GM10847 (cell line): Measurements from ENCODE around the gene E2F6.

Source experiments
- POLR2A ChIP-seq: IDR thresholded peaks from 2 replicates; pipeline ENCODE4 v1.6.1; 2011; ENCODE audit not compliant: insufficient read length; ENCODE audit errors: extremely low read depth

Gene E2F6

GRCh38 chr2:11465485-11466306, at the start of gene E2F6:
TSS of gene E2F6 (minus strand) at chr2:11466161. CDS start at chr2:11465879, 282 bp downstream.
- peak; percentile 34 for TF ChIP-seq POLR2A

GRCh38 chr2:11515490-11515981, 49.6 kb upstream of the E2F6 start:
- no peak for TF ChIP-seq POLR2A

GRCh38 chr2:11514904-11515303, 48.9 kb upstream of the E2F6 start:
- no peak for TF ChIP-seq POLR2A

DNA sequence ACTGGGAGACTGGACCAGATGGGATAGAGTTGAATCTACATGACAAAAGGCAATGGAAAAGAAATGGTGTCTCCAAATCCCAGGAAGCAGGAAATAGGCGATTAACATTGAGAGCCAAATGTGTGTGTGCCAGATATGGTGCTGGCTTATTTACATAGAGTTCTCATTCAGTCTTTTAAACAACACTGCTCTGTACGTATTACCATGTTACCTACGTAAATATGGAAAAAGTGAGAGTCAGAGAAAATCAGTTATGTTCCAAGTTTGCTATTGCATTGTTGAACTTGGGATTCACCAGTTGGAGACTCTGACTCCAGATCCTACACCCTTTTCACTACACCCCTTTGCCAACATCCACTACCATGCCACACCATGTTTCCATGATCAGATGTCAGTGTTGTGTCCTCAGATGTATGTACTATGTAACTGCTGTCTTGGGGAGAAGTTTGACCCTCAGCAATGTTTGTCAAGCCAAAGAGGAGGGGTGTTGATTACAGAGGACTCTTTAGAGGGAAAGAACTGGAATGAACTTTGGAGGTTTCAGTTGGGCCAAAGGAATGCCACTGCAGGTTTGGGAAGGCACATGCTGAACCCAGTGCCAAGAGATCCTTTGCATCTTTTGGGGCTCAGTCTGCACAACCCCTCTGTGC, 48.2 kb upstream of the E2F6 start:
- TF ChIP-seq POLR2A, result no peak

GRCh38 chr2:11513319-11513718, 47.4 kb upstream of the E2F6 start:
- TF ChIP-seq POLR2A, result no peak

DNA sequence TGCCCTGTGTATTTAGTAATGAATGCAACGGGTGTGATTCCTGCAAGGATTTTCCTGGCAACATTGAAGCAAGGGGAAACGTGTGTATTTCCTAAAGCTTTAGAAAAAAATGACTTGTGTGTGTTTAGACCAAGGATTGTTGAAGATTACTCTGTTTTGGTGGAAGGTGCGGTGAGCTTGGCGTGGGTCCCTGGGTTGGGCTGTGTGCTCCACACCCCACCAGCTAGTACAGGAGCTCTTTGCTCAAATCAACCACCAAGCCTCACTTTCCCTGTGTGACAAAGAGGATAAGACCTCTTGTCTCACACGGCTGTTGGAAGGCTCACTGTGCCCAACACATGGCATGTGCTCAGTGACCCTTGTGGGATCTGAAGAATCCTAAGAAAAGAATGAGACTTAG, 46.5 kb upstream of the E2F6 start:
- TF ChIP-seq POLR2A, result no peak

- no peak for TF ChIP-seq POLR2A
These were observed 43.8 kb upstream of the E2F6 start for GRCh38 chr2:11509657-11510360.

DNA sequence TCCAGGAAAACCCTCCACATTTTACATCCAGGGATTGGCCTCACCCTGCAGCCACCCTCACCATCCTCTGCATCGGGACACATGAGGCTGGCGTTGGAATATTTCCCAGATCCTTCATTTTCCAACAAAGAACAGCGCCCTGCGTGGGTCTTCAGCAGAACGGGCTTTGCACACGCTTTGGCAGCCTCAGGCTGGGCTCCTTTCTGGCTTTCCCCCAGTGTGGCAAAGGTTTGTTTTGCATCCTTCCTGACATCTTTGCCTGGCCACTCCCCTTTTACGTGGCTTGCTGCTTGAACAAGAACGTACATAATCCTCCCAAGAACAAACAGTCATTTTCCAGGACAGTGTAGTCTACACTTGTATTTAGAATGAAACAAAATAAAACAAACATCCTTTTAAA, 42.3 kb upstream of the E2F6 start:
- TF ChIP-seq POLR2A, result no peak

GRCh38 chr2:11507517-11507916, 41.6 kb upstream of the E2F6 start:
- no peak for TF ChIP-seq POLR2A

DNA sequence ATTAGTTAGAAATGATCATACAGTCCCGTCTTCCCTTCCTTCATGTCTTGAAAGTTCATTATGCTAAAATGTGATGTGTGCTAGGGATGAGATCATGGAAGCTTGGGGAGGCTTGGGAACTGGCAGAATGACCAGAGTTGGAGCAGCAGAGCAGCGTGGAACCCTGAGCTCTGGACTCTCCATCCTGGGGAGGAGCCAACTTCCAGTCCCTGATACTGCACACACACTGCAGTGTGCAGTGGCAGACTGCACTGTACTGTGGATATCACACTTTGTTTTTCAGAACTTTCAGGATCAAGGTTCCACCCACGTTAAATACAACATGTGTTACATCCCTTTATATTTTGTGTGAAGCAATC, 40.6 kb upstream of the E2F6 start:
- no peak for TF ChIP-seq POLR2A

- no peak for TF ChIP-seq POLR2A
These were observed 40.0 kb upstream of the E2F6 start for GRCh38 chr2:11505652-11506610.

DNA sequence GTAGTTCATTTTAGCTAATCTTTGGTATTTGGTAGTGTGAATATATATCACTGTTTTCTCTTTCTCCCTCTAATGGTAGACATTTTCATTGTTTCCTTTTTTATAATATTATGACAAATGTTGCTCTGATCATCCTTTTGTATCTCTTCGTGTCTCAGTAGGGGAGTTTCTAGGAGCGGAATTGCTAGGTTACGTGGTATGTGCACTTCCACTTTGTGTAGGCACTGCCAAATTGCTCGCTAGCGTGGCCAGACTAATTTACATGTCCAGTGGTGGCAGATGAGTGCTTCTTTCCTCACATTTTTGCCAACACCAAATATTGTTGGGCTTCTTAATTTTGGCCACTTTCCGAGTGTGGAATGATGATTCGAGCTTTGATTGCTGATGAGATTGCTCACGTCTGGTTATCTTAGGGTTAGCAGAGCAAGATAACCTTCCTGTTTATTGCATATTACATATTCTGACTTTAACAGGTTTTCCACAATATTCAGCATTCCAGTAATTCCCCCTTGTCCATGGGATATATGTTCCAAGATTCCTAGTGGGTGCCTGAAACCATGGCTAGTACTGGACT, 37.5 kb upstream of the E2F6 start:
- TF ChIP-seq POLR2A, result no peak

DNA sequence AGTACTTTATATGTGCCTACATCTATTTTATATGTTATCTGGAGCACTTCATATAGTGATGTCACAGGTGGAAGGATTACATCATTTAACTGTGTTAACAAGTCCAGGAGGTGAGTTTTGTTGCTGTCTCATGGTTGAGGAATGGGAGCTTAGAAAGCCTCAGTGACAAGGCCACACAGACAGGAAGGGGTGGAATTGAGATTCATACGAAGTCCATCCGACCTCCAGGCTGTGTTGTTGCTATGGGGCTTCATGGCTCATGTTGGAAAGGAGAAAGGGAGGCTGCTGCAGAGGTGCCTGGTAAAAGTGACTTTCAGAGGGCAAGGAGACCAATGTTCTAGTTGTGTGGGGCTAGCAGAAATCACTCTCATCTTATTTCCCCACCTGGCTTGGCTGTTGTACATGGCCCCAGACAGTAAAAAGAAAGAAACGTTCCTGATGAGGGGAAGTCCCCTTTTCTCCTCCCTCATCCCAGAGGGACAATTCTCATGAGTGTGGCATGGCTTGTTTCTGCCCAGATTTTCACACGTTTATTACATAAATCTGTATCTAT, 36.9 kb upstream of the E2F6 start:
- TF ChIP-seq POLR2A, result no peak

DNA sequence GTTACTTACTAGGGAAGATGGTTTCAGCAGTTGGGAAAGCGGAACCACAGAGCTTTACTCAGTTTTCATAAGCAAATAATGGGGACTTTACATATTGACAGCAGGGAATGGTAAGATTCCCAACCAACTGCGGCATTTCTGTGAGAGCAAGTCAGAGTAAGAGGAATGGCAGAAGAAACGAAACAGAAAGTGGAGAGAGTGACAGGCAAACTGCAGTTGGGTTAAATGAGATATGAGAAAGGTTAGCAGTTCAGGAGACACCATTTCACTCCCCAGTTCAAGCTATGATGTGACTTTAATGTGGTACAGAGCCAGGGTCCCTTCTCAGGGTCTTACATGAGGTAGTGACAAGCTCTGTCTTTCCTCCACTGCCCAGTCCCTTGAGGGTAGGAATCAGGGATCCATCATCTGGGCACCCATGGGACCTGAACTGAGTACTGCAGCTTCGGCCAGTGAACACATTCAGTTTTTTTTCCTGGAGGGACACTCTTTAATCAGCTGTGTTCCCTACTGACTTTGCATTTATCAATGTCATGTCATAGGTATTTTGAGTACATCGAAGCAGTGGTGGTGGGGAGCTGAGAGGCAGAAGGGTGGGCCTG, 34.8 kb upstream of the E2F6 start:
- TF ChIP-seq POLR2A, result no peak

DNA sequence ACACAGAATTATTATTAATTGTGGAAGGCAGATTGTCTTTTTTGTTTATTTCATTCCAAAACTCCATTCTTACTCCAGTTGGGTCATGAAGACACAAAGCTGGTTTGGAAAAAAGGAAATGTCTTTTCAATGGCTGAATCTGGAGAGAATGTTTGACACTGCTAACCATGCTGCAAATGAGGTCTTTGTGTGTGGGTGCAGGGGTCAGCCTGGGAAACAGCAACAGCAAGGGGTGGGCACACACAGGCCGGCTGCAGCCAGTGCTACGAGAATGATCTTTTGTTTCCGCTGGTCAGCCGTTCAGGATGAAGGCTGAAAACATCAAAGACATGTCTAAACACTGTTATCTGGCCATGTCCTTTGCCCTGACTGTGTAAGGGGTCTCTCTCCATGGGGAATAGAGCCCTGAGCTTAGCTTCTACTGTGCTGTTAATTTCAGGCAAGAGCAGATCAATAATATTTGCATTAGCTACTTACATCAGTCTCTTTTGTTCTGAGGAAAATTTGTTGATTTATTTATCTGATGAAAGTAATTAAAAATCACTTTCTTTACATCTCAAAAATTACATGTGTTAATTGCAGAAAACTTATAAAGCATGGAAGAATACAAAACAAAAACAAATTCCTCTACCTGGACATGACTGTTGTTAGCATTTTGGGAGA, 33.3 kb upstream of the E2F6 start:
- no peak for TF ChIP-seq POLR2A
